A549 (cell line): ENCODE measurements around the gene TMPRSS9.

Experiments used
- BHLHE40 ChIP-seq: IDR thresholded peaks from 2 replicates; pipeline ENCODE4 v1.6.1; 2012; ENCODE audit warnings: low read depth, low read length, inconsistent platforms
- CEBPB ChIP-seq, 2 experiments: fragments of >200 bp in 1 of 2; sonication (Bioruptor Twin) in 1 of 2; formaldehyde crosslinking in 1 of 2; IDR thresholded peaks; 2 replicates each; pipeline ENCODE4 v1.6.1; 2012 to 2016
- CHD4 ChIP-seq: fragments of 200-600 bp; sonication (generic); IDR thresholded peaks from 2 replicates; pipeline ENCODE4 v1.6.1; 2016; ENCODE audit warnings: antibody characterized with exemption, mild to moderate bottlenecking, borderline replicate concordance
- HDAC2 ChIP-seq: fragments of 200-600 bp; sonication (generic); IDR thresholded peaks from 2 replicates; pipeline ENCODE4 v1.6.1; 2016
- KDM1A ChIP-seq: fragments of 200-600 bp; sonication (generic); IDR thresholded peaks from 2 replicates; pipeline ENCODE4 v1.6.1; 2016; ENCODE audit warnings: low read depth, mild to moderate bottlenecking
- PHF8 ChIP-seq: fragments of 200-600 bp; sonication (generic); IDR thresholded peaks from 2 replicates; pipeline ENCODE4 v1.6.1; 2016; ENCODE audit warnings: low read depth, mild to moderate bottlenecking, antibody characterized with exemption, moderate library complexity, borderline replicate concordance
- POLR2A ChIP-seq: IDR thresholded peaks from 2 replicates; pipeline ENCODE4 v1.6.1; 2012; ENCODE audit warnings: mild to moderate bottlenecking, low read length
- RFX5 ChIP-seq: fragments of 450-650 bp; IDR thresholded peaks from 2 replicates; pipeline ENCODE4 v1.7.1; 2014; ENCODE audit warnings: antibody characterized with exemption, mild to moderate bottlenecking, moderate library complexity
- TF ChIP-seq, protein P1 (sequence below): fragments of >200 bp; sonication (Bioruptor Twin); formaldehyde crosslinking; IDR thresholded peaks from 3 replicates; pipeline ENCODE4 v1.5.1; 2016
- TF ChIP-seq, protein P2 (sequence below): fragments of 450-650 bp; IDR thresholded peaks from 2 replicates; pipeline ENCODE4 v1.6.1; 2014; ENCODE audit warnings: antibody characterized with exemption
- TF ChIP-seq, protein P3 (sequence below): fragments of 200-600 bp; sonication (generic); IDR thresholded peaks from 2 replicates; pipeline ENCODE4 v1.6.1; 2016; ENCODE audit warnings: antibody characterized with exemption, mild to moderate bottlenecking, moderate library complexity

DNA sequence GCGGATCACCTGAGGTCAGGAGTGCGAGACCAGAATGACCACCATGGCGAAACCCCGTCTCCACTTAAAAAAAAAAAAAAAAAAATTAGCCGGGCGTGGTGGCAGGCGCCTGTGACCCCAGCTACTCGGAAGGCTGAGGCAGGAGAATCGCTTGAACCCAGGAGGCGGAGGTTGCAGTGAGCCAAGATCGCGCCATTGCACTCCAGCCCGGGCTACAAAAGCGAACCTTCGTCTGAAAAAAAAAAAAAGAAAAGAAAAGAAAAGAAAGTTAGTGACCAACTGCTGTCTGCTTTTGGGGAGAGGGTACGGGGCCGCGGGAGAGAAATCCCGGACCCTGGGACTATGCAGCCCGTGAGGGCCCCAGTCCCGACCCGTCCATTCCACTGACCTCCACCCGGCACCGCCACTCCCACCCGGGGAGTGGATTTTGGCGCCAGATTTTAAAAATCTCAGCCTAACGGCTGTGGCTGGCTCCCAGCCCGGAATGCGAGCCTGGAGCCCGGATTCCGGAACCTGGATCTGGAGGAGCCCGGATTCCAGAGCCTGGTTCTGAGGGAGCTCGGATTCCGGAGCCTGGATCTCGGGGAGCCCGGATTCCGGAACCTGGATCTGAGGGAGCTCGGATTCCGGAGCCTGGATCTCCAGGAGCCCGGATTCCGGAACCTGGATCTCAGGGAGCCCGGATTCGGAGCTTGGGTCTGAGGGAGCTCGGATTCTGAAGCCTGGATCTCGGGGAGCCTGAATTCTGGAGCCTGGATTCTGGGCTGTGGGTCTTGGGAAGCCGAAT, 102.8 kb downstream of the TMPRSS9 start:
- TF ChIP-seq, protein P1, sequence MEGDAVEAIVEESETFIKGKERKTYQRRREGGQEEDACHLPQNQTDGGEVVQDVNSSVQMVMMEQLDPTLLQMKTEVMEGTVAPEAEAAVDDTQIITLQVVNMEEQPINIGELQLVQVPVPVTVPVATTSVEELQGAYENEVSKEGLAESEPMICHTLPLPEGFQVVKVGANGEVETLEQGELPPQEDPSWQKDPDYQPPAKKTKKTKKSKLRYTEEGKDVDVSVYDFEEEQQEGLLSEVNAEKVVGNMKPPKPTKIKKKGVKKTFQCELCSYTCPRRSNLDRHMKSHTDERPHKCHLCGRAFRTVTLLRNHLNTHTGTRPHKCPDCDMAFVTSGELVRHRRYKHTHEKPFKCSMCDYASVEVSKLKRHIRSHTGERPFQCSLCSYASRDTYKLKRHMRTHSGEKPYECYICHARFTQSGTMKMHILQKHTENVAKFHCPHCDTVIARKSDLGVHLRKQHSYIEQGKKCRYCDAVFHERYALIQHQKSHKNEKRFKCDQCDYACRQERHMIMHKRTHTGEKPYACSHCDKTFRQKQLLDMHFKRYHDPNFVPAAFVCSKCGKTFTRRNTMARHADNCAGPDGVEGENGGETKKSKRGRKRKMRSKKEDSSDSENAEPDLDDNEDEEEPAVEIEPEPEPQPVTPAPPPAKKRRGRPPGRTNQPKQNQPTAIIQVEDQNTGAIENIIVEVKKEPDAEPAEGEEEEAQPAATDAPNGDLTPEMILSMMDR, result no peak
- TF ChIP-seq POLR2A, result no peak
- no peak for TF ChIP-seq BHLHE40
- TF ChIP-seq HDAC2, result no peak
- no peak for TF ChIP-seq KDM1A
- TF ChIP-seq, protein P2, sequence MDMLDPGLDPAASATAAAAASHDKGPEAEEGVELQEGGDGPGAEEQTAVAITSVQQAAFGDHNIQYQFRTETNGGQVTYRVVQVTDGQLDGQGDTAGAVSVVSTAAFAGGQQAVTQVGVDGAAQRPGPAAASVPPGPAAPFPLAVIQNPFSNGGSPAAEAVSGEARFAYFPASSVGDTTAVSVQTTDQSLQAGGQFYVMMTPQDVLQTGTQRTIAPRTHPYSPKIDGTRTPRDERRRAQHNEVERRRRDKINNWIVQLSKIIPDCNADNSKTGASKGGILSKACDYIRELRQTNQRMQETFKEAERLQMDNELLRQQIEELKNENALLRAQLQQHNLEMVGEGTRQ, result no peak; the same call in 1 of the 2 replicates
- TF ChIP-seq RFX5, result peak; percentile 80
- TF ChIP-seq CEBPB (IDR thresholded peaks at IDR 0.05), result peak in 1 of 2 experiments; percentile 38; a peak in 1 of 4 replicates
- TF ChIP-seq CHD4, result no peak
- TF ChIP-seq, protein P3, sequence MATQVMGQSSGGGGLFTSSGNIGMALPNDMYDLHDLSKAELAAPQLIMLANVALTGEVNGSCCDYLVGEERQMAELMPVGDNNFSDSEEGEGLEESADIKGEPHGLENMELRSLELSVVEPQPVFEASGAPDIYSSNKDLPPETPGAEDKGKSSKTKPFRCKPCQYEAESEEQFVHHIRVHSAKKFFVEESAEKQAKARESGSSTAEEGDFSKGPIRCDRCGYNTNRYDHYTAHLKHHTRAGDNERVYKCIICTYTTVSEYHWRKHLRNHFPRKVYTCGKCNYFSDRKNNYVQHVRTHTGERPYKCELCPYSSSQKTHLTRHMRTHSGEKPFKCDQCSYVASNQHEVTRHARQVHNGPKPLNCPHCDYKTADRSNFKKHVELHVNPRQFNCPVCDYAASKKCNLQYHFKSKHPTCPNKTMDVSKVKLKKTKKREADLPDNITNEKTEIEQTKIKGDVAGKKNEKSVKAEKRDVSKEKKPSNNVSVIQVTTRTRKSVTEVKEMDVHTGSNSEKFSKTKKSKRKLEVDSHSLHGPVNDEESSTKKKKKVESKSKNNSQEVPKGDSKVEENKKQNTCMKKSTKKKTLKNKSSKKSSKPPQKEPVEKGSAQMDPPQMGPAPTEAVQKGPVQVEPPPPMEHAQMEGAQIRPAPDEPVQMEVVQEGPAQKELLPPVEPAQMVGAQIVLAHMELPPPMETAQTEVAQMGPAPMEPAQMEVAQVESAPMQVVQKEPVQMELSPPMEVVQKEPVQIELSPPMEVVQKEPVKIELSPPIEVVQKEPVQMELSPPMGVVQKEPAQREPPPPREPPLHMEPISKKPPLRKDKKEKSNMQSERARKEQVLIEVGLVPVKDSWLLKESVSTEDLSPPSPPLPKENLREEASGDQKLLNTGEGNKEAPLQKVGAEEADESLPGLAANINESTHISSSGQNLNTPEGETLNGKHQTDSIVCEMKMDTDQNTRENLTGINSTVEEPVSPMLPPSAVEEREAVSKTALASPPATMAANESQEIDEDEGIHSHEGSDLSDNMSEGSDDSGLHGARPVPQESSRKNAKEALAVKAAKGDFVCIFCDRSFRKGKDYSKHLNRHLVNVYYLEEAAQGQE, result no peak
- TF ChIP-seq PHF8, result no peak
